Measurements from ENCODE around the gene SMAD3.
"Not testable (repeated sequence)": the region's sequence is repeated elsewhere in the genome, so short reads cannot be mapped to it uniquely, and the experiment has no call there.

The SMAD3 gene

DNA sequence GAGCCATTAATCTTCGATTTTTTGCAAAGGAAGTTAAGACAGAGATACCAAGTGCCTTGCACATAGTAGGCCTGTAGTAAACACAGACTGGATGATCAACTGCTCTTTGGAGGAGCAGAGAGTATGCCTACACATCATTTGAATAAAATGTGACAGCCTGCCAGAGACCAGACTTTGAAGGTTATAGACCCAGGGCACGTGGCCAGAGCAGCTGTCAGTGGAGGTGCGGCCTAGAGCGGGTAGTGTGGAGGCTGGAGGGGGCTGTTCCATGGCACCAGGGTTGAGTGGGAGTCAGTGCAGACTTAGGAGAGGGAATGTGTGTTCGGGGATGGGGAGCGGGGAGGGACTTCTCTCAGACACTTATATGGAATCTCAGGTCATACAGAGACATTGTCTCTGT, 80.8 kb downstream of the SMAD3 start:
- DNase-seq, result peak; percentile 81

DNA sequence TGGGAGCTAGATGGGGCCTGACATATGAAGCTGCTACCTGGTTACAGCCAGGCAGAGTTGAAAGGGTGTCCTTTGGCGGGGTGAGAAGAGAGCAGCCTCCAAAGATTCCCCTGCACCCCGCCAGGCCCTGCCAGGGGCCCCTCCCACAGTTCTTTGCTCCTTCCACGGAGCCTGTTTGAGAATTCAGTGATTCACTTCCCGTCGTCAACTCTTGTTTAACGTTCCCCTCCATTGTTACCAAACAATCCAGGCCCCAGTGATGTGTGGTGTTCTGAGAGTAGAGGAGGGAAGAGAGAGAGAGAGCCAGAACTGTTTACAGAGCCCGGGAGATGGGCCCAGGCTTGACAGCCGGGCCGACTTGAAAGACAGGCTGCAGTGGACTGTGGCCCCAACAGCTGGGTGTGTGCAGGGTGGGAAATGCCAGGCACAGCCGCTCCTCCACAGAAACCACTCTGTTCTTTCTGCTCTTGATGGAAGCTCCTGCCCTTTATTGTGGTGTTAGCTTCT, 81.5 kb downstream of the SMAD3 start:
- peak; percentile 90 for DNase-seq

DNA sequence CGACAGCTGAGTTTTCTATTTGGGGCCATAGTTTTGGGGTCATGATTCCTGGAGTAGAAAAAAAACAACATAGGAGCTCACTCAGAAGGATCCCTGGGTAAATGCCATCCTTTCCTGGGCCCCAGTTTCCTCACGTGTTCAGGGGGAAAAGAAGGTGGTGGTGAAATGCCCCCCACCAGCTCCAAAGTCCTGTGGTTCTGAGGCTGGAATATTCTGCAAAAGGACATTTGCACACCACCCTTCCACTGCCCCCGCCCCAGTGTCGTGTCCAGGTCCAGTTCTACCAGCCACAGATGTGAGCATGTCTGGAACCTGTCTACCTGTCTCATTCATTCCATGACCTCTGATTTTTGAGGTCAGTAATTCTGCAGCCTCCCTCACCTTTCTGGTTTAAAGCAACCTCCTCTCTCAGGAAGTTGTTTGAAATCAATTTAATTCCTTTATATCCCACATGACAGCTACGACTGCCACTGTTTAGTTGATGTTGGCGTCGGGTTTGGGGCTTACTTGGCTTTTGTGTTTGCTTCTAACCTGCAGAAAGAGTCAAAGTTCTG, 82.1 kb downstream of the SMAD3 start:
- no peak for DNase-seq

DNA sequence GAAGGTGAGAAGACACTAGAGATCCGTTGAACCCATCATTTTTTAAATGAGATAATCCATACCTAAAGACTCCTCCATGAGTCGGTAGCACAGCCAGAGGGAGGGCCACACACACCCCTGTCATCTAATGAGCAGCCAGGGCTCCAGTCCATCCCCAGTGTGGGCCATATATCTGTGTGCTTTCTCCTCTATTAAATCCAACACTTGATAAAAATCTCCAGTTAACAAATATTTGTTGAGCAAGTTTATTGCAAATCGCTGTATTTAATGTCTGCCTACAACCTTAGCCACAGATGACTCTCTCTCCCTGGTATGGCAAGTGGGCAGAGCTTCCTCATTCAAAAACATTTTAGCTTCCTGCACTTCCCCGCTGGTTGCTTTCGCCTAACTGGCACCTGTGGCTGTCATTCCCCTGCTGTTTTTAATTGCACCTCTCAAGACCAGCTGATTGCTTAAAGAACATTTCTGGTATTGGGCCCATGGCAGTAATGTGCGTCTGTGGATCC, 82.8 kb downstream of the SMAD3 start:
- peak; percentile 80 for DNase-seq

DNA sequence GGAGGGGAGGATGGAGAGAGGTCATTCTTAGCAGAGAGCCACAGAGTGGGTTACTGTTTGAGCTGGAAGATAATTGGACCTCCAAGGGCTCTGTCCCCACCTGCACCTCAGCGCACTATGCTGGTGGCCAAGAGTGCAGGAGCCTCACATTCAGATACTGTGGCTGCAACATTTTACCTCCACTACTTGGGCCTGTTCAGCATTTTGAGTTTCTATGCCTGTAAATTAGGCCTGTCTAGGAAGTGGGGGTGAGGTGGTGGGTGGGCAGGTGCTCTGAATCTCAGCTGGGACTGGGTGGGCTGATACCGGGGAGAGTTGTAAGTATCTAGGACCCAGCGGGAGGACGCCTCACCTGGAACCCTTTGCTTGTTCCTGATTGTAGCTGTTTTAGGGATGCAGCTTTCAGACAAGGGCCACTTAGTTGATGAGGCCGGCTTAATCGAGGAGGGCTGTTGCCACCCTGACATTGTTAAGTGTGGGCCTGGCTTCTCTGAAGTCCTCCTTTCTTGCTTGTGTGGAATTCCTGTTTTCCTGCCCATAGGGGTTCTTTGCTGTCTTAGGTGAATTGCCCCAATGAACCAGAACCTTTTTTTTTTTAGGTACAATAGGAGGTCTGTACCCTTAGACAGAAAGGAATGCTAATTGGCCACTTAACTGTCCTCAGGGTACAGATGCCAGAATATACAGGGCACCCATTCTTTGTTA, 83.8 kb downstream of the SMAD3 start:
- no peak for DNase-seq

DNA sequence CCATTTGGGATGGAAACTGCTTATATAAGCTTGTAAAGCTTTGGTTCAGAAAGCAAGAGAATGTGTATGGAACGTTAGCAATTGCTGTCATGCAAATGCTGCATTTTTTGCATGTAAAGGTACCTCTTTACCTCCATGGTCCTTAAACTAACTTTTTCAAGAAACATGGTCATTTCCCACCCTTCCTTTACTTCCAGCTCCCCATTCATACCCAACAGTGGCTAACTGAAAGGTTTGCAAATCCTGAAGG, 84.3 kb downstream of the SMAD3 start:
- no peak for DNase-seq

DNA sequence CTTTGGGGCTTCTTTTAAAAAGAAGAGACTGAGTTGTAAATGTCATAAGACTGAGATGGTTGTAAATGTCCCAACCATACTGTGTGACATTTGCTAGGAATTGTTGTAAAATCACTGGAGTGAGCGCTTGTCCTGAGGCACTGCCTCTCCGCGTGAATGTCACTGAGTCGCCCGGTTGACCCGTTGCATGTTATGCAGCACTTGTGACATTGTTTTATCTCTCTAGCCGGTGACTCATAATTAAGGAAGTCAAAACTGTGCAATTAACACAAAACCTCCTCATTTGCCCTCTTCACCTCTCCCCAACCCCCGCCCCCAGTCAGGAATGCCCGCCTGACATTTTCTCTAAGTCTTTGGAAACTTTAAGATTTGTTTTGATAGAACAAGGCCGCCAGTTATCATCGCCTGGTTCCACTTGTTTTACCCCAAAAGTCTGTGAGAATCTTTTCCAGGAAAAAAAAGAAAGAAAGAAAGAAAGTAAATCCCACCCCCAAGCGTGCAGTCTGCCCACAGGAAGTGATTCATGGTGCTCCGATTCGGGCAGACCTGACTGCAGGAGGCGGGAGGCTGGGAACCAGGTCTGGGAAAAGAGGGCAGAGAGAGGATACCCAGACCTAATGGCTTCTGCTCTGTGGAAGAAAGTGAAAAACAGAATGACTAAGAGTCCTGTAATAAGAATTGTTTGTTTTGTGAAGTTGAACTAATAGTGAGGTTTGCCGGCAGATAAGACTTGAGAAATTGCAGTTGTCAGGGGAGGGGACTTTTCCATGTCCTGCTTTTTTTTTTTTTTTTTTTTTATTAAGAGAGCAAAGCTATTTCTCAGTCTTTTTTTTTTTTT, 84.8 kb downstream of the SMAD3 start:
- peak; percentile 99 for DNase-seq

DNA sequence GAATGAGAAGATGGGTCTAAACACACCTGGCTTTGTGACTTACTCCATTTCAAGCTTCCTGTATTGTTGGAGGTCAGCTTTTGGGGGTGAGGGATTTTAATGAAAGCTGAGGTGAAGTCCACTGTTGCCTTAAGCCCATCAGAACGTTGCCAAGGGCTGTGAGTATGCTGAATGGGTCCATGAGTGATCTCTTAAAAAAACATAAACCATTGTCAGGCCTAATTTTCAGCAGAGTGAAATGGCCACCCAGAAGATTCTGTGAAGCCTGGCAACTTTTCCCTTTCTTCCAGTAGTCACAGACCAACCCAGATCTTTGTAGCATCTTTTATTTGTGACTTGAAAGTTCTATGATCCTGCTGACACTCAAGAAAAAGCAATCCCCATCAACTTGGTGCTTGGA, 87.0 kb downstream of the SMAD3 start:
- no peak for DNase-seq

DNA sequence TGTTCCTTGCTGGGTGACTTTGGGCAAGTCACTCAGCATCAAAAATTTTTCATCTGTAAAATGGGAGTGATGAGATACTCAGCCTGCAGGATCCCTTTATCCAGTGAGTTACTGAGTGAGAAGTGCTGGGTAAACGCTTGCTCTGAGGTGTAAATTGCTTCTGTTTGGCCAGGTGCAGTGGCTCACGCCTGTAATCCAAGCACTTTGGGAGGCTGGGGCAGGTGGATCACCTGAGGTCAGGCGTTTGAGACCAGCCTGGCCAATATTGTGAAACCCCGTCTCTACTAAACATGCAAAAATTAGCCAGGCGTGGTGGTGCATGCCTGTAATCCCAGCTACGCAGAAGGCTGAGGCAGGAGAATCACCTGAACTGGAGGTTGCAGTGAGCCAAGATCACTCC, 87.6 kb downstream of the SMAD3 start:
- not testable (repeated sequence) for DNase-seq

DNA sequence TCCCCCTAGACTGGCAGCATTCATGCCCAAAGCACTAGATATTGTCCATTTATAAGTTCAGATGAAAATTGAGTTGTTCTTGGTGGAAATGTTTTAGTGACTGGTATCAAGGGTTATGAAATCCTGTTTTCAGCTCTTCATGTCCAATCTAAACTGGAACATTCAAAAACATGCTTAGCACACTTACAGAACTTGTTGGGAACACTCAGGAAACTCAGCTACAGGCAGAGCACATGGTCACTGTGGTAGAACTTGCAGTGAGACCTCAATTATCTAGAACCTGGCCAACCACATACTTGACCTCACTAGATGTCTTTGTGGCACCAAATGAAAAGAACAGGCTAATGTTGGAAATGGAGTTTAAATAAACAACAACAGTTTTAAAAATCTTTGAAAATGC, 88.8 kb downstream of the SMAD3 start:
- no peak for DNase-seq

DNA sequence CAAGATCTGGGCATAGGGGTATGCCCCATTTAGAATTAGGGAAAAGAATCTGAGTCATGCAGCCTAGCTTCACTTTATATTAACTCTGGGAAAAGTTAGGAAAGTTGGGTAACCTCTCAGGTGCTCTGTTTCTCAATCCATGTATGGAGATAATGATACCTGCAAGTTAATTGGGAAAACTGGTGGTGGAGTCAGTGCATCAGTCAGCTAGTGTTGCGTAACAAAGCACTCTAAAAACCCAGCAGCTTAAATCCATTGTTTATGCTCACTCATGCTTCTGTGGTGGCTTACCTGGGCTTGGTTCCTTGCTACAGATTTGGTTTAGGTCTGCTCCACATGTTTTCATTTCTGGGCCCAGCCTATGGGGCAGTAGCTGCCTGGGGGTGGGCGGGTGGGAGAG, 91.0 kb downstream of the SMAD3 start:
- DNase-seq, result no peak

DNA sequence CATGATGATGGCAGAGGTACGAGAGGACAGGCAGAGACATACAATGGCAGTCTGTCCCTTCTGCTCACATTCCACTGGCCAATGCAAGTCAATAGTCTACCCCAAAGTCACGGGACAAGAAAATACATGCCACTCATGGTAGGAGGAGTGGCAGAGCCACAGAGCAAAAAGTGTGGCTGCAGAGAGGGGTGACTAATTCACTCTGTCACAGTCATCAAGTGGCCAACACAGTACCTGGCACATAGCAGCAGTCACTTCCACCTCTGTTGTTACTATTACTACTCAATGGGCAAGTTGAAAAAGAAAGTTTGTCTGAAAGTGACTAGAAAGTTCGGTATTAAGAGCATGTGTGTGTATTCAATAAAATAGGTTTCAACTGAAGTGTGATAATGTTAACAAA, 91.4 kb downstream of the SMAD3 start:
- no peak for DNase-seq

DNA sequence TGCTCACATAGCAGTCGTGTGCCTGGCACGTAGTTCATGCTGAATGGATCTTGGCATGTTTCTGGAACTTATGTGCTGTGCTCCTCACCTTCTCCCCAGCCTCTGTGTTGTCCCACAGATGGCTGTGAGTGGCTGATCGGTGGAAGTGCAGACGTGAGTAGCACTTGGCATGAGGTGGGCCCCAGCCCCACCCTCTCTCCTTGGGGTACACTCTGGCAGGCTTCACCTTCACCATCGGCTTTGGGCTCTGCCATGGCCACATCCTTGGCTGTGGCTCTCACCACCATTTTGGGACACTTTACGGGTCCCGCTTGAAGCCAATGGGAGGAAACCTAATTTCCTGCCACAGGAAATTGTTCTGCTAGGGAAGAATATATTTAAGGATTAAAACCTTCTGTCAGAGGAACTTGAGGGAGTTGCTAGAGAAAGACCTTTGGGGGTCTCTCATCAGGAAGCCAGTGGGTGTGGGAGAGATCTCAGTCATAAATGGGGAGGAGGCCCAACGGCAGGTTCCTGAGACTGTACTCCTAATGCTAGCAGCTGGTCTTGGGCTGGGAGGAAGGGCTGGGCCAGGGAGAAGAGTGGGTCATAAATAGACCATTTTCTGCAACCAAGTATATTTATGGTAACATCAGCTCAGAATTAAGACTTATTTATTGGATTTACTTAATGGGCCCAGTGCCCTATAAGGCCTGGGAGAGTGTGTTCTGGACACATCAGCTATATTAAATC, 92.3 kb downstream of the SMAD3 start:
- no peak for DNase-seq

DNA sequence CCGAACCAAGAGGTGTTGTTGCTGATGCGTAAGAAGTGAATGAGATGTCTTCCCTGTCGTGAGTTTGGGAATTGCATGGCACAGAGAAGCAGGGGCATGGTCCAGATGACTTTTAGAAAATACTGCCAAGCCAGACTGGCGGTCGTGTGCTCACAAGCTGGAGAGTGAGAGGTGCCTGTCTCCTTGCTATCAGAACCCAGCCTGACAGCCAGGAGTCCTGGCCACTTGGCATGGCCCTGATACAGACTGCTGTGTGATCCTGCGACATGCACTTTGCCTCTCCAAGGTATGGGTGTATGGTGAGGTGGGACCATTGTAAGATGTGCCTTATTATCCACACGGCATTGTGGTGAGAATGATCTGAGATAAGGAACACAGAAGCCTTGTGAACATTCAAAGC, 93.0 kb downstream of the SMAD3 start:
- no peak for DNase-seq

DNA sequence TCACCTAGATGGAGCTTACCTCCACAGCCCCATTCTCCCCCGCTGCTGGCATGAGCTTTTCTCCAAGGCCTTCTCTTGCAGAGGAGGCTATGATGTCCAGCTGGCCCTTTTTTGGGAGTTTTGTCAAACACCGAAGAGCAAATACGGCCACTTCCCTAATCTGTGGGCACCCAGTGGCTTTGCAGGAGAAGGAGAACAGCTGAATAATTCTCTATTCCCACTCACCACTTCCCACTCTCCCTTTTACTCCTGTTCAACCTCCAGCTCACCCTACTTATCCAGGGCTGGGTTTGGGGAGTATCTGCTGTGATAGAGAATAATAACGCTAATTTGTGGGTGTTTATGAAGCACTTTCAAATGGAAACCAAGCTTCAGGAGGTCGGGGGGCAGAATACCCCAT, 96.0 kb downstream of the SMAD3 start:
- DNase-seq, result no peak

DNA sequence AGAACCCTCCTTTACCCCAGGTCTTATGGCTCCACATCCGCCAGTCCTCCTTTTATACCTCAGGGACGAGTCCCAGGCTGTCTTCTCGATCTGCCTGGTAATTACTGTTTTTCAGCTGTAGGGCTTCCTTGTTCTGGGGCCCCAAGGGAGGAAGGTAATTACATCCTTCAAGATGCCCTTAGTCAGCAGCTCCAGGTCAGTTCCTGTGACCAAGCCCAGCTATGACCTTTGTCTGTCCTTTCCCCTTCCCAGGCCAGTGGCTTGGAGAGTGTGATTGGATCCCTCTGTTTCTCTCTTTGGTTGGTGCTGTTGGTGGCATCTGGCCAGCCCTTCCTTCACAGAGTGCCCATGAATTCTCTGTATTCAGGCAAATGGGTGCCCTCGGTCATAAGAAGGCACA, 96.5 kb downstream of the SMAD3 start:
- no peak for DNase-seq

DNA sequence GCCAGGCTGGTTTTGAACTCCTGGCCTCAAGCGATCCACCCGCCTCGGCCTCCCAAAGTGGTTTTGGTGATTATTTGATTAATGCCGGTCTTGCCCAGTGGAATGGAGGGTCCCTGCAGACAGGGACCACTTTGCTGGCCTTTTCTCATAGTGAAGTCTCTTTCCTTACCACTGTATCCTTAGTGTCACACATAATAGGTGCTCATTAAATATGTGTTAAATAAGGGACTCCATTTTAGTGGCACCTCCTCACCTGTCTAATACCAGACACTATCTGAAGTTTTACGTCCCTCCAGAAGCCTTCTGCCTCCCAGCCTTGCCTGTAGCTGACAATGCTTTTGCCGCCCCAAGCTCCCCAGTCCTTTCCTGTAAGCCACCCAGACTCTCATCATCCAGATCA, 97.8 kb downstream of the SMAD3 start:
- no peak for DNase-seq

DNA sequence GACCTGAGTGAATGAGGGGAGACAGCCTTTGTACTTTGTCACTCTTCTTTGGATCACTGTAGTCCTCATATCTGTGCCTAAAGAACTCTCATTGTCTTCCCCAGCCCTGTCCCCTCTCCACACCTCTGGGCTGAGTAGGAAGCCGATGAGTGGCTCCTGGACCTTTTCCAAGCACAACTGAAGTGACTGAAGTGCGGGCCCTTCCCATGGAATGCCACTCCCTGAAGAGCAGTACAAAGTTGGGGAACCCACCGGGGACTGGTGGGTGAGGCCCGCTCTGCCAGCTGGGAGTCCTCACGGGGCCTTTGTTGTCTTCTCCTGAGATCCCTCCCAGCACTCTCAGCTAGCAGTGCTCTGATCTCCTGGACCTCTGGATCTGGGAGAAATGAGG, 99.0 kb downstream of the SMAD3 start:
- no peak for DNase-seq

DNA sequence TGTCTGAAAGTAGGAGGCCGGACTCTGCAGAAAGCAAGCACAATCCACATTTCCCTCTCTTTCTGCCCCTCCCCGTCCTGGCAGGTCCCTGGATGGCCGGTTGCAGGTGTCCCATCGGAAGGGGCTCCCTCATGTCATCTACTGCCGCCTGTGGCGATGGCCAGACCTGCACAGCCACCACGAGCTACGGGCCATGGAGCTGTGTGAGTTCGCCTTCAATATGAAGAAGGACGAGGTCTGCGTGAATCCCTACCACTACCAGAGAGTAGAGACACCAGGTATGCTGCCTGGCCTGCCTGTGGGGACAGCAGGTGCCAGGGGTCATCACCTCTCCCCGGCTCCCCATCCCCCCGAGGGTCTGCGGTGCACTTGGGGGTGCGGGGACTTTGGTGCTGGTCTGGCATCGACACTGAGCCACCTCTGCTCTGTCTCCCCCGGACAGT, 99.4 kb downstream of the SMAD3 start:
- no peak for DNase-seq

DNA sequence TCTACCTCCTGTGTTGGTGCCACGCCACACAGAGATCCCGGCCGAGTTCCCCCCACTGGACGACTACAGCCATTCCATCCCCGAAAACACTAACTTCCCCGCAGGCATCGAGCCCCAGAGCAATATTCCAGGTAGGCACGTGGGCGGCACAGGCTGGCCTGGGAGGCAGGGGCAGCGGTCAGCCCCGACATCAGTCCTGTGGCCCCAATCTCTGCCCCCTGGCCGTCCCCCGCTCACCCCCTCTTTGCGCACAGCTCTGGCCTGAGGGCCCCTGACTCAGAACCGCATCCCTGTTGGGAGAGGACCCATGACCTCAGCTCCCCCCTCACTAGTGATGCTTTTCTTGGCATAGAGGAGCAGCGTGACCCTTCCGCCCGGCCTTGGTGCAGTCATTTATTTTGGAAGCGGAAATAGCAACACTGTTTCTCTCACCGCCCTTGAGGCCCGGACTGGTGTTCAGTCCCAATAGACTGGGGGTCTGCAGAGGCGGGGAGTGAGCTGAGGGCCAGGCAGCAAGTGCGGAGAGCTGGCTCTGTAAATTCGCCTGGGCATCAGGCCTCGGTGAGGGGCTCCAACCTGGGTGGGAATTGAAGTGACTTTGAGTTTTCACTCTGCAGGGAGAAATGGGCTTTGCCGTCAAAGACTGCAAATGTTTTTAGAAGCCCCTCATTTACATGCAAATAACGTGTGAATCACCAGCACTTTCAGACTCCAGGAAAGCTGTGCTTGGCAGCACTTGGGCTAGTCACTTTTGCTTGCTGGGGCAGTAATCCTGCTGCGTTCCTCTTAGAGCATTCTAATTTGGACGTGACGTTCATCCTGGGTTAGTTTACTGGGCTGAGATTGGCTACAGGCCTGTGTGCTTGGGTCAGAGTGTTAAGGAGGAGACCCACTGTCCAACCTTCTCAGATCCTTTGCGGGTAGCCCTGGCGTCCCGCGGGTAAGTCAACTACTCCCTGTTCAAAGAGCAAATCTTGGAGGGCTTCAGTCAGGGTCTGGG, 100.2 kb downstream of the SMAD3 start:
- DNase-seq, result no peak

DNA sequence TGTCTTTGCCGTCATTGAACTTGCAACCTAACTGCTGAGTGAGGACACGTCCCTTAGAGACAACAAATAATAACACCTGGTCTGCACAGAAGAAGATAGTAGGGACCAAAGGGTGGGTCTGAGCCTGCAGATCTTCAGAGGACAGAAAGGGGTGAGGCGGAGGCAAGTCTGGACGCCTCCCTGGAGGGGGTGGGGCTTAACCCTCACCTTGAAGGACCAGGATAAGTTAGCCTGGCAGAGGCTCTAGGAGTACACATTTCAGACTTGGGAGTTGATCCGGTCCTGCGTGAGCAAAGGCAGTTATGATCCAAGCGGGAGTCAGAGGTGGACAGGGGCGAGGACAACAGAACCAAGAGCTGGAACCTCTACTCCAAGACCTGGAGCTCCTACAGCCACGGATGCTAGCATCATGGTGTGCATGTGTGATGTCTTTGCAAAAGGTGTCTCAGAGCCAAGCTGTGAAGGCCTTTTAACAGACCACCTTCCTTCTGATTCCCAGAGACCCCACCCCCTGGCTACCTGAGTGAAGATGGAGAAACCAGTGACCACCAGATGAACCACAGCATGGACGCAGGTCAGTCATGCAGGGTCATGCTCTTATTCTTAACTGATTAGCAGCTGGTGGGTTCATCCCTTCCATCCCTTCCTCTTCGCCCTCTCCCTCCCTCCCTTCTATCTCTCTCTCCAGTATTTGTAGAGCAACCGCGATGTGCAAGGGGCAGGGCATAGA, 101.0 kb downstream of the SMAD3 start:
- no peak for DNase-seq

All from fibroblast of skin of right quadriceps (primary cell).